ENCODE results near the gene THSD7B. TPM values are rescaled to one million over a fixed set of nuclear protein-coding genes. Genes with fewer than 3 reads are reported as not detected.

Gene THSD7B
- total RNA-seq, 1 donor from 2014 or later: 2.1 TPM

DNA sequence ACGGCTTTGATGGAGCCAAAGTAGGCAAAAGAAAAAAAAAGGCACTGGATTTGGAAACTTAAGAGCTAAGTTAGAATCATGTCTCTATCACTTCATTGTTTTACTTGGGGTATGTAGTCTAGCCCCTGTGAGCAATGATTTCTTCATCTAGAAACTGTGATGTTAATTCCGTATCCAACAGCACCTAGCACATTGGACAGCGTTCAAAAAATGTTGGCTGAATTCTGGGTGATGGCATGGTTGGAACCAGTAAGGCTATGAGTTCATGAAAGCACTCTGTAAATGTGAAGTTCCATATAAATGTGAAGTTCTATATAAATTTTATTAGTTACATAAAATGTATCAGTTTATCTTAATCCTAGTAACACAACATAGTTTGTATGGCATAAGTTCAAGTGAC, 890.5 kb downstream of the THSD7B start:
- Histone ChIP-seq H3K4me1 (ENCODE audit: control insufficient read depth in 3 of 3, insufficient read depth in 3 of 3, low read length in 3 of 3) (no peaks in the 10 kb centered on the region), H3K27me3 (ENCODE audit: control insufficient read depth in 3 of 3, insufficient read depth in 3 of 3, low read length in 3 of 3) (no peaks in the 10 kb centered on the region), H3K9ac (ENCODE audit: low read depth in 1 of 3, low read length in 3 of 3) (no peak overlapping the region), H3K4me3 (ENCODE audit: low read length in 3 of 3) (no peak overlapping the region), H3K9me3 (ENCODE audit: control insufficient read depth in 3 of 3, low read length in 3 of 3) (no peaks in the 10 kb centered on the region), H3K27ac (ENCODE audit: low read depth, low read length) (no peak overlapping the region), H3K36me3 (ENCODE audit: control insufficient read depth in 3 of 3, insufficient read depth in 3 of 3, low read length in 3 of 3) (no peaks in the 10 kb centered on the region)

DNA sequence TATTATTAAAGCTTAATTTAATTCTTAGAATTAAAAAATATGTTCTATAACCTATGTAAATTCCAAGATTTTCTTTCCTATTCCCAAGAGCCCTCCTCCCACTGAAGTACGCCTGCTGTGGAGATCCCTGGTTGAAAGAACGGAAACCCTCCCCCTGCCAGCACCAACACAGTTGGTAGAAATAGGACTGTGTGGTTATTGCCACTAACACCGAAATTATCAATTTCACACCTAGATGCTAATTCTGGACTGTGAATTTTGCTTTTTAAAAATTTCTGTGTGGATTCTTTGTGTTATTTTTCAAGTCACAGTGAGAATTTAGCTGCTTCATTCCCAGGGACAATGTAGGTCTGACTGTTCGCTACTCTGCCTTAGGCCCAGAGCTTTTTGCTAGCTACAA, 893.1 kb downstream of the THSD7B start:
- Histone ChIP-seq H3K4me1 (ENCODE audit: control insufficient read depth in 3 of 3, insufficient read depth in 3 of 3, low read length in 3 of 3) (no peaks in the 10 kb centered on the region), H3K27ac (ENCODE audit: low read depth, low read length) (no peak overlapping the region), H3K9ac (ENCODE audit: low read depth in 1 of 3, low read length in 3 of 3) (no peak overlapping the region), H3K36me3 (ENCODE audit: control insufficient read depth in 3 of 3, insufficient read depth in 3 of 3, low read length in 3 of 3) (no peaks in the 10 kb centered on the region), H3K4me3 (ENCODE audit: low read length in 3 of 3) (no peak overlapping the region), H3K27me3 (ENCODE audit: control insufficient read depth in 3 of 3, insufficient read depth in 3 of 3, low read length in 3 of 3) (no peaks in the 10 kb centered on the region), H3K9me3 (ENCODE audit: control insufficient read depth in 3 of 3, low read length in 3 of 3) (no peaks in the 10 kb centered on the region)

GRCh38 chr2:137659616-137660015, 894.3 kb downstream of the THSD7B start:
- Histone ChIP-seq H3K27ac (ENCODE audit: low read depth, low read length) (no peak overlapping the region), H3K27me3 (ENCODE audit: control insufficient read depth in 3 of 3, insufficient read depth in 3 of 3, low read length in 3 of 3) (no peaks in the 10 kb centered on the region), H3K4me1 (ENCODE audit: control insufficient read depth in 3 of 3, insufficient read depth in 3 of 3, low read length in 3 of 3) (no peaks in the 10 kb centered on the region)

GRCh38 chr2:137670111-137670510, 904.8 kb downstream of the THSD7B start:
- Histone ChIP-seq H3K4me1 (ENCODE audit: control insufficient read depth in 3 of 3, insufficient read depth in 3 of 3, low read length in 3 of 3) (no peaks in the 10 kb centered on the region), H3K27ac (ENCODE audit: low read depth, low read length) (no peak overlapping the region), H3K4me3 (ENCODE audit: low read length in 3 of 3) (no peak overlapping the region), H3K9me3 (ENCODE audit: control insufficient read depth in 3 of 3, low read length in 3 of 3) (no peaks in the 10 kb centered on the region), H3K36me3 (ENCODE audit: control insufficient read depth in 3 of 3, insufficient read depth in 3 of 3, low read length in 3 of 3) (no peaks in the 10 kb centered on the region), H3K9ac (ENCODE audit: low read depth in 1 of 3, low read length in 3 of 3) (no peak overlapping the region), H3K27me3 (ENCODE audit: control insufficient read depth in 3 of 3, insufficient read depth in 3 of 3, low read length in 3 of 3) (no peaks in the 10 kb centered on the region)

More at GRCh38 chr2:137659616-137660015, 894.3 kb downstream of the THSD7B start:
- H3K9me3 ChIP-seq (ENCODE audit: control insufficient read depth in 3 of 3, low read length in 3 of 3): no peaks in the 10 kb centered on the region
- H3K9ac ChIP-seq (ENCODE audit: low read depth in 1 of 3, low read length in 3 of 3): no peak overlapping the region
- no peak overlapping the region for H3K4me3 ChIP-seq (ENCODE audit: low read length in 3 of 3)
- H3K36me3 ChIP-seq (ENCODE audit: control insufficient read depth in 3 of 3, insufficient read depth in 3 of 3, low read length in 3 of 3): no peaks in the 10 kb centered on the region

- Histone ChIP-seq H3K9ac (ENCODE audit: low read depth in 1 of 3, low read length in 3 of 3) (no peak overlapping the region), H3K27me3 (ENCODE audit: control insufficient read depth in 3 of 3, insufficient read depth in 3 of 3, low read length in 3 of 3) (no peaks in the 10 kb centered on the region), H3K36me3 (ENCODE audit: control insufficient read depth in 3 of 3, insufficient read depth in 3 of 3, low read length in 3 of 3) (no peaks in the 10 kb centered on the region), H3K27ac (ENCODE audit: low read depth, low read length) (no peak overlapping the region), H3K9me3 (ENCODE audit: control insufficient read depth in 3 of 3, low read length in 3 of 3) (no peaks in the 10 kb centered on the region), H3K4me3 (ENCODE audit: low read length in 3 of 3) (no peak overlapping the region), H3K4me1 (ENCODE audit: control insufficient read depth in 3 of 3, insufficient read depth in 3 of 3, low read length in 3 of 3) (no peaks in the 10 kb centered on the region)
Observed at GRCh38 chr2:137672989-137673552, 907.7 kb downstream of the THSD7B start.

GRCh38 chr2:137674991-137675390, 909.6 kb downstream of the THSD7B start:
- Histone ChIP-seq H3K36me3 (ENCODE audit: control insufficient read depth in 3 of 3, insufficient read depth in 3 of 3, low read length in 3 of 3) (no peaks in the 10 kb centered on the region), H3K9ac (ENCODE audit: low read depth in 1 of 3, low read length in 3 of 3) (no peak overlapping the region), H3K27ac (ENCODE audit: low read depth, low read length) (no peak overlapping the region), H3K4me3 (ENCODE audit: low read length in 3 of 3) (no peak overlapping the region), H3K4me1 (ENCODE audit: control insufficient read depth in 3 of 3, insufficient read depth in 3 of 3, low read length in 3 of 3) (no peaks in the 10 kb centered on the region), H3K9me3 (ENCODE audit: control insufficient read depth in 3 of 3, low read length in 3 of 3) (no peaks in the 10 kb centered on the region), H3K27me3 (ENCODE audit: control insufficient read depth in 3 of 3, insufficient read depth in 3 of 3, low read length in 3 of 3) (no peaks in the 10 kb centered on the region)

DNA sequence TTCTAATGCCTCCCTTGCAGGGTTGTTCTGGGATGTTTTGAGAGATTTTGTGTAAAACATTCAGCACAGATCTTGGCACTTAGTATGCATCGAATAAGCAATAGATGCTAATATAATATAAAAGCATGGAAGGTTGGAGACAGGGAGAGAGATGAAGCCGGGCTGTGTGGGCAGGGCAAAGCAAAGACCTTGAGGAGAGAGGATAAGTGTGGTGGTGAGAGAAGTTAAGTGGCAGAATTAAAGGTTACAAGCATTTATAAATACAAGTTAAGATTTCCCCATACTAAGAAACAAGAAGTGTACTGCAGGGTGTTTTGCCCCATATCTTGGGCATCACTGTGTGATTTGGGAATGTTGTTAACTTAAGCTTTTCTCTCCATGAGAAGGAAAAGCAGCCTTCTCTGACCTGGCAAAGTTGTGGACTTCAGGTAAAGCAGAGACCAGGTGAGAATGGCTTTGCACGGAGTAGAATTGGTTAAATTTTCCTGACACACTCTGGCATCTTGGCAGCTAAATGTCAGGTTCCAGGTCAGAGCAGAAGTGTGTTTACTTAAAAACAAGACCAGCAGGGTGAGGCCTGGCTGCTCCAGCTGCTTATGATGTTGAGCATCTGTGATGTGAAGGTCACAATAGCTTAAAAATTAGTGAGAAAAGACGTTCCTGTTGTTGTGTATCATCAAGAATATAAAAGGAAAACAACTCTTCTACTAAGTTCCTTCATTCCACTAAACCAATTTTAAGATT, 910.4 kb downstream of the THSD7B start:
- Histone ChIP-seq H3K9ac (ENCODE audit: low read depth in 1 of 3, low read length in 3 of 3) (no peak overlapping the region), H3K27ac (ENCODE audit: low read depth, low read length) (no peak overlapping the region), H3K9me3 (ENCODE audit: control insufficient read depth in 3 of 3, low read length in 3 of 3) (no peaks in the 10 kb centered on the region), H3K36me3 (ENCODE audit: control insufficient read depth in 3 of 3, insufficient read depth in 3 of 3, low read length in 3 of 3) (no peaks in the 10 kb centered on the region), H3K27me3 (ENCODE audit: control insufficient read depth in 3 of 3, insufficient read depth in 3 of 3, low read length in 3 of 3) (no peaks in the 10 kb centered on the region), H3K4me3 (ENCODE audit: low read length in 3 of 3) (no peak overlapping the region), H3K4me1 (ENCODE audit: control insufficient read depth in 3 of 3, insufficient read depth in 3 of 3, low read length in 3 of 3) (no peaks in the 10 kb centered on the region)

DNA sequence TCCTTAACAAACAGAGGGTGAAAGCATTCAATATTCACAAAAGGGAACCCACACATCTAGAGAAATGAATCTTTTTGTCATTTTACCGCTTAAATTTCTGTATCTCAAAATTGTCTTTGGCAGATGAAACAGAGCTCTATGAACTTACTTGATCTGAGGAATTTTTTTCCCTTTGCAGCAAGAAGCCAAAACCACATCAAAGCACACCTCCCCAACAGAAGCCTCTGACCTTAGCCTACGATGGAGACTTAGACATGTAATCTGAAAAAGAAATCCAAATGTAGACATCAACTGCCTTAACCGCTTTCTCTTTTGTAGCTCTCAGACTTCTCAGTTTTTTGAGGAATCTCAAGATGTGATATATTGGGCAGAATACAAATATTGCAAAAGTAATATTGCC, 911.0 kb downstream of the THSD7B start:
- H3K9me3 ChIP-seq (ENCODE audit: control insufficient read depth in 3 of 3, low read length in 3 of 3): no peaks in the 10 kb centered on the region
- no peaks in the 10 kb centered on the region for H3K4me1 ChIP-seq (ENCODE audit: control insufficient read depth in 3 of 3, insufficient read depth in 3 of 3, low read length in 3 of 3)
- H3K27ac ChIP-seq (ENCODE audit: low read depth, low read length): no peak overlapping the region
- no peak overlapping the region for H3K9ac ChIP-seq (ENCODE audit: low read depth in 1 of 3, low read length in 3 of 3)
- no peaks in the 10 kb centered on the region for H3K36me3 ChIP-seq (ENCODE audit: control insufficient read depth in 3 of 3, insufficient read depth in 3 of 3, low read length in 3 of 3)
- no peak overlapping the region for H3K4me3 ChIP-seq (ENCODE audit: low read length in 3 of 3)
- H3K27me3 ChIP-seq (ENCODE audit: control insufficient read depth in 3 of 3, insufficient read depth in 3 of 3, low read length in 3 of 3): no peaks in the 10 kb centered on the region

GRCh38 chr2:137677466-137677865, 912.1 kb downstream of the THSD7B start:
- H3K4me1 ChIP-seq (ENCODE audit: control insufficient read depth in 3 of 3, insufficient read depth in 3 of 3, low read length in 3 of 3): no peaks in the 10 kb centered on the region
- H3K27ac ChIP-seq (ENCODE audit: low read depth, low read length): no peak overlapping the region

GRCh38 chr2:137689549-137689948, 924.2 kb downstream of the THSD7B start:
- no peaks in the 10 kb centered on the region for H3K9me3 ChIP-seq (ENCODE audit: control insufficient read depth in 3 of 3, low read length in 3 of 3)
- no peaks in the 10 kb centered on the region for H3K36me3 ChIP-seq (ENCODE audit: control insufficient read depth in 3 of 3, insufficient read depth in 3 of 3, low read length in 3 of 3)
- no peak overlapping the region for H3K4me3 ChIP-seq (ENCODE audit: low read length in 3 of 3)

More at GRCh38 chr2:137677466-137677865, 912.1 kb downstream of the THSD7B start:
- Histone ChIP-seq H3K9ac (ENCODE audit: low read depth in 1 of 3, low read length in 3 of 3) (no peak overlapping the region), H3K9me3 (ENCODE audit: control insufficient read depth in 3 of 3, low read length in 3 of 3) (no peaks in the 10 kb centered on the region), H3K27me3 (ENCODE audit: control insufficient read depth in 3 of 3, insufficient read depth in 3 of 3, low read length in 3 of 3) (no peaks in the 10 kb centered on the region), H3K4me3 (ENCODE audit: low read length in 3 of 3) (no peak overlapping the region), H3K36me3 (ENCODE audit: control insufficient read depth in 3 of 3, insufficient read depth in 3 of 3, low read length in 3 of 3) (no peaks in the 10 kb centered on the region)

More at GRCh38 chr2:137689549-137689948, 924.2 kb downstream of the THSD7B start:
- Histone ChIP-seq H3K27me3 (ENCODE audit: control insufficient read depth in 3 of 3, insufficient read depth in 3 of 3, low read length in 3 of 3) (no peaks in the 10 kb centered on the region), H3K9ac (ENCODE audit: low read depth in 1 of 3, low read length in 3 of 3) (no peak overlapping the region), H3K4me1 (ENCODE audit: control insufficient read depth in 3 of 3, insufficient read depth in 3 of 3, low read length in 3 of 3) (no peaks in the 10 kb centered on the region), H3K27ac (ENCODE audit: low read depth, low read length) (no peak overlapping the region)
